Right lobe of liver (tissue), 6 donors: ENCODE measurements around the gene CACNB2. TPM values are rescaled to one million over a fixed set of nuclear protein-coding genes. Genes with fewer than 3 reads are reported as not detected.

Experiments
- ATAC-seq, 4 donors: fragments of 200-7000 bp; cut with Tn5 transposase; one replicate each; pipeline ENCODE4 v1.9.1; 2020; ENCODE audit warnings: mild to moderate bottlenecking in 4 of 4, moderate library complexity in 4 of 4
- DNase-seq, 3 donors: peaks; one replicate each; pipeline ENCODE4 v3.0.0-alpha.2; 2020
- H3K27ac ChIP-seq, 3 donors: fragments of 200-600 bp; one replicate each; pipeline ENCODE4 v1.8.0; 2022
- H3K27me3 ChIP-seq, 2 donors: fragments of 200-600 bp; one replicate each; pipeline ENCODE4 v1.8.0; 2022
- H3K36me3 ChIP-seq, 4 donors: fragments of 200-600 bp; sonication (generic) in 1 of 4; one replicate each; pipeline versions ENCODE4 v1.5.1 to v1.8.0; 2017 to 2022; ENCODE audit warnings: control low read depth in 1 of 4
- H3K4me1 ChIP-seq, 4 donors: fragments of 200-600 bp; sonication (generic) in 1 of 4; one replicate each; pipeline versions ENCODE4 v1.5.1 to v1.8.0; 2017 to 2022; ENCODE audit warnings: control low read depth in 1 of 4
- H3K4me3 ChIP-seq, 3 donors: fragments of 200-600 bp; one replicate each; pipeline ENCODE4 v1.8.0; 2022
- H3K9me3 ChIP-seq, 4 donors: fragments of 200-600 bp; sonication (generic) in 1 of 4; one replicate each; pipeline versions ENCODE4 v1.5.1 to v1.8.0; 2017 to 2022; ENCODE audit warnings: control low read depth in 1 of 4
- CTCF ChIP-seq, 4 donors: fragments of 200-600 bp in 3 of 4; fragments of 450-650 bp in 1 of 4; IDR thresholded peaks; one replicate each; pipeline versions ENCODE4 v1.5.1 to v1.8.0; 2016 to 2022; ENCODE audit warnings: antibody characterized with exemption in 4 of 4, mild to moderate bottlenecking in 2 of 4
- POLR2A ChIP-seq: fragments of 450-650 bp; IDR thresholded peaks from one replicate; pipeline ENCODE4 v1.6.1; 2017; ENCODE audit warnings: antibody characterized with exemption, mild to moderate bottlenecking
- WGBS: methylation state at CpG from one replicate; pipeline ENCODE4 v1.1.6; 2018; ENCODE audit warnings: low coverage, low lambda C conversion rate; ENCODE audit not compliant: insufficient coverage; ENCODE audit errors: missing lambda C conversion rate; 5-methylcytosine and 5-hydroxymethylcytosine counted together
- intact Hi-C, 2 donors: fragments of 100-400 bp; cut with DNase I; formaldehyde crosslinking; loops; one replicate each; pipeline versions ENCODE4 v1.11.2 to v1.14.1; 2022
- total RNA-seq, 6 experiments: library from RNA; depleted of rRNA in 2 of 6; stranded (reverse); fragments of >200 nt in 2 of 6; fragmentation: NEBNext Ultra II Directional in 3 of 6; extraction: Animal tissue kit (Norgen Biotek cat#: 25700) in 3 of 6; gene quantifications; one replicate each; pipeline versions ENCODE4 v1.1.0 to v1.2.4, GENCODE V29; 2016 to 2023
- donor health status: DM: no; HTN: yes; CAD: no.
- donor health status: DM: no; HTN: no; CAD: no.
- donor health status: DM: no; HTN: no; CAD: no.
- donor health status: DM: no; HTN: yes; CAD: no.
- donor health status: DM: no; HTN: yes; CAD: no.

Gene CACNB2
- total RNA-seq, 6 experiments from 2014 or later, result 0.12 to 1.8 (median 1.0) TPM; not detected in 1

GRCh38 chr10:18221123-18221522, 80.9 kb downstream of the CACNB2 start:
- no peak for DNase-seq
- Histone ChIP-seq H3K4me1 (no peaks in the 10 kb centered on the region), H3K27me3 (no peaks in the 10 kb centered on the region), H3K4me3 (no peak overlapping the region), H3K36me3 (no peaks in the 10 kb centered on the region), H3K27ac (no peak overlapping the region), H3K9me3 (no peaks in the 10 kb centered on the region)
- 50% methylated on average over 4 of the region's 4 CpGs for WGBS
- no peak for ATAC-seq
- TF ChIP-seq POLR2A, result no peak
- no peak for TF ChIP-seq CTCF (IDR thresholded peaks at IDR 0.05)
- intact Hi-C loops, result no loop called here

DNA sequence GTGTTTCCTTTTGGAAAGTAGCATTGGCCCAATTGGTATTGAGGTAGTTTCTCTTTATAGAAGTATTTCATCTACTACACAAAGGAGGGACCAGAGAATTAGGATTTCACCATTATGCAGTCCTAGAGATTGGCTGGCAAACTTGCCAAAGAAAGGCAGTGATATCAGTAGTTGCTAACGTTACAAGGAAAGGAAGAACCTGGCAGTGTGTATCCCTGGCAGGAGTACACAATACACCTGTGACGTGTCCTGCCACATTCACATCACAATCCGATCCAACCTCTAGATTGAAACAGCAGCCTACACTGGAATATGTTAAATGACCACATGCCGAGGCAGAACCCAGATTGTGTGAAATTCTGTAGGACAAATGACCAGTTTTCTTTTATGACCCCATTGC, 81.7 kb downstream of the CACNB2 start:
- no peaks in the 10 kb centered on the region for H3K9me3 ChIP-seq
- H3K4me1 ChIP-seq, result no peaks in the 10 kb centered on the region
- WGBS, result 33% methylated on average over 4 of the region's 4 CpGs
- TF ChIP-seq CTCF (IDR thresholded peaks at IDR 0.05) (no peak), POLR2A (no peak)
- H3K36me3 ChIP-seq, result no peaks in the 10 kb centered on the region
- no peaks in the 10 kb centered on the region for H3K27me3 ChIP-seq
- ATAC-seq (no peak), DNase-seq (no peak)
- H3K4me3 ChIP-seq, result no peak overlapping the region
- H3K27ac ChIP-seq, result no peak overlapping the region
- intact Hi-C loops, result no loop called here

- no peaks in the 10 kb centered on the region for H3K9me3 ChIP-seq
- DNase-seq (no peak), ATAC-seq (no peak)
- no peak overlapping the region for H3K4me3 ChIP-seq
- intact Hi-C loops, result no loop called here
- TF ChIP-seq POLR2A, result no peak
- TF ChIP-seq CTCF (IDR thresholded peaks at IDR 0.05), result no peak
- H3K36me3 ChIP-seq, result no peaks in the 10 kb centered on the region
- H3K27ac ChIP-seq, result no peak overlapping the region
- WGBS, result 48% methylated on average over 3 of the region's 3 CpGs
- no peaks in the 10 kb centered on the region for H3K4me1 ChIP-seq
- H3K27me3 ChIP-seq, result no peaks in the 10 kb centered on the region
Measured at GRCh38 chr10:18222866-18223265, 82.6 kb downstream of the CACNB2 start.

- Histone ChIP-seq H3K4me3 (no peak overlapping the region), H3K27me3 (no peaks in the 10 kb centered on the region), H3K9me3 (no peaks in the 10 kb centered on the region), H3K36me3 (no peaks in the 10 kb centered on the region), H3K4me1 (no peaks in the 10 kb centered on the region), H3K27ac (no peak overlapping the region)
- ATAC-seq (no peak), DNase-seq (no peak)
- 78% methylated on average over 2 of the region's 2 CpGs for WGBS
- TF ChIP-seq POLR2A (no peak), CTCF (IDR thresholded peaks at IDR 0.05) (no peak)
- intact Hi-C loops, result no loop called here
Measured at GRCh38 chr10:18223898-18224297, 83.7 kb downstream of the CACNB2 start.
